ENCODE measurements around the gene CACNA2D1.
"Not testable (repeated sequence)": the region's sequence is repeated elsewhere in the genome, so short reads cannot be mapped to it uniquely, and the experiment has no call there.

CACNA2D1 gene

DNA sequence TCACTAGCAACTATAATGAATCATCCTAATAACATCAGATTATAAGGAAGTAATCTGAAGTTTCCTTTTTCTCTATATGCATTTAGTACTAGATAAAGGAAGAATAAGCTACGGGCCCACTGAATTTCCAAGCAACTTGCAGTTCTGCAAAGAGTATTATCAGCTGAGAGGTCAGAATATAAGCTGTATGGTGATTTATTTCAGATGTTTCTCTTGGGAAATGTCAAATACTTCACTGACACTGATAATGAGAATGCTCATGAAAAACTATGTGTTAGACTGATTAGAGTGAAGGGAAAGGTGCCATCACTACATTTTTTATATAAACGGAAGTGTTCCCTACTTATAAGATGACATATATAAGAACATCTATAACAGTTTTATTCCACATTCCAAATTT is 422.5 kb downstream of the CACNA2D1 start:
- no peak for DNase-seq

DNA sequence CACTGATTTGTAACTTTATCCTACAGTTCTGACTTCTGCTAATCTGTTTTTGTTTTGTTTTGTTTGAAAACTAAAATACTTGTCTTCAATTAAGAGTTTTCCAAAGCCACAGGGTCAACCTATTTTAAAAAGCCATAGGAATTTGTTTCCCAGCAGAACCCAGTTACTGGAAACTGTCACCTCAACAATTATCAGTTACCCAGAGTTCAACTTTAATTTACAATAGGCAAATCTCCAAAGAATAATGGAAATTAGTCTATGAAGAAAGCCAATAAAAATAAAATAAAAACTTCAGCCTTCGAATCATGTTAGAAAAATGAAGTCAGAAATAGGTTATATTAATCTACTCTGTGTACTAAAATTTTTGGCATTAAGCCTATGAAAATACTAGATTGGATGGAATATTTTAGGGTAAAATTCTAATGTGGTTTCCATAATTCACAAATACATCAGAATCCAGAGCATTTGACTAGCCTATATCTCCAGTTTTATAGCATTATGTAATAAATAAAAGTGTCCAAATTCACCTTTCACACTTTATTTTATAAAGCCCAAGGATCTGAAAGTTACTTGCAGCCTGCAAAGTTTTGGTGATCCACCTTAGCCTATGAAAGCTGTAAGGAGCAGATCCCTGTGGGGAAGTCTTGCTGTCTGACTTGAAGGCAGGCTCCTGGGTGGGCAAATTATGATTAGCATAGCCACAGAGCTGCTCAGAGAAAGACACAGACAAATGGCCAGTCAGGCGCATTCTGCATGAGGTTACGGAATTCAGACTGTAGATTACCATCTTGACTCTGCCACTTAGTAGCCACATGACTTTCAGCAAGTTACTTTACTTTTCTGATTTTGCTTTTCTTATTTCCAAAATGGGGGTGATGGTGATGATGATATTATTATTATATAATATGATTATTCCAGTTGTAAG is 423.8 kb downstream of the CACNA2D1 start:
- DNase-seq, result no peak

DNA sequence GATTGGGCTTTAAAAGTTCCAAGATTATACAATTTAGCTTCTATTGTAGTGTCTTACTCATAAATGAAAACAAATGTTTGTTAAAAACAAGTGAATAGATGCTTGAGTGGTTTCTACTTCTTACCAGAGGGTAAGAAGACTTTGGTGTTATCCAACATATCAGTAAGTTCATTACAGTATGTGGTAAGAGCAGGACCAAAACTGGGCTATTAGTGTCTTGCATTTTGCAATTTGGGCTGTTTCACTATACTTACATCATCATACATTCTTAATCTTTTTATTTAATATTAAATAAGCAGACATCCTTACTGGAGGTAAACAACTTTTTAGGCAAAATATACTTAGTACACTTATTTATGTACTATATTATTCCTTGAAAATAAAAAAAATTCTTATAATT is 425.4 kb downstream of the CACNA2D1 start:
- no peak for DNase-seq

DNA sequence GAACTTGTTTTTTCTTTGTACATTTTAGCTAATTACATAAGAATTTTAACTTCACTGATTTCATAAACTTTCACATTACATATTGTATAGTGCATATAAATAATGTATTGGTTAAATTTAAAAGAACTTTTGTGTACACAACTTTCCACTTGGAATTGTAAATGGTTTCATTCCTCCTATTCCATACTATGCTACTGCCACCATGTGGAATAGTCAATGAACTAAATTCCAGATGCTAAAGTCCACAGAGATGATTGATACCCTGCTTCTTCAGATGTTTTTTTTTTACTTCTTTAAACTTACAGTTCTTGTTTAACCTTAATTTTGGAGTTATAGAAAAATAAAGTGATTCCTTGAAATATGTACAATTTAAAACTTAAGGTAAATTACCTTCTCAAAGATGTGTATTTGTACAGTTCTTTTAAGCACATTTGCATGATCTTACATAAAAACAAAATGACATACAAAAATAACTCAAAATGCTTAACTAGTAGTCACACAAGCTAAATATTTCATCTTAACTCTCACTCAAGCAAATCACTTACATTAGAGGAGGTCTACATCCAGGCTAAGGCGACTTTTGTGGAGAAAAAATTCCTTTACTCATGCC is 426.1 kb downstream of the CACNA2D1 start:
- DNase-seq, result no peak

DNA sequence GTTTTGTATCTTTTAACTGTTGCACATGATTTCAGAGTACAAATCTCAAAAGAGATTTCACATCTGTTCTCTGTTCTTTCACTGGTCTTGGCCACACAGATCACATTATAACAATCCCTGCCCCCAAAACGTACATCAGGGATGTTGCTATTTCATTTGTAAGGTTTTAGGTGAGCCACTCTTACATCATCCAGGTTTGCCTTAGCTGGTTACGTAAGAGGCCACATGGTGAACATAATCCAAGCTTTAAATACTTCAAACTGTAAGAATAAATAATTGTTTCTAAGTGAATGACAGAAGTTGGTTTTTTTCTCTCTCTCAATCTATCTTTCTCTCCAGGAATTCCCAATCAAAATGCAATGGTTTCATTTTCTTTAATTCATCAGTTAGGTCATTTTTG is 427.8 kb downstream of the CACNA2D1 start:
- no peak for DNase-seq

DNA sequence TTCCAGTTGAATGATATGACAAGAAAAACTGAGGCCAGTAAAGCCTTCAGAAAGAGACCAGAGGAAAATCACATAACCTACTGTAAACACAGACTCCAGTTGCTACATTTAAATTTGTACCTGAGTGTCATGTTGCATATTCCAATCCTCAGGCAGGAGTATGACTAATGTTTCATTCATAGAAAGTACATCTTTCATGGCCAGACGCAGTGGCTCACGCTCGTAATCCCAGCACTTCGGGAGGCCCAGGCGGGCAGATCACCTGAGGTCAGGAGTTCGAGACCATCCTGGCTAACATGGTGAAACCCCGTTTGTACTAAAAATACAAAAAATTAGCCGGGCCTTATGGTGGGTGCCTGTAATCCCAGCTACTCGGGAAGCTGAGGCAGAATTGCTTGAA is 429.0 kb downstream of the CACNA2D1 start:
- not testable (repeated sequence) for DNase-seq

DNA sequence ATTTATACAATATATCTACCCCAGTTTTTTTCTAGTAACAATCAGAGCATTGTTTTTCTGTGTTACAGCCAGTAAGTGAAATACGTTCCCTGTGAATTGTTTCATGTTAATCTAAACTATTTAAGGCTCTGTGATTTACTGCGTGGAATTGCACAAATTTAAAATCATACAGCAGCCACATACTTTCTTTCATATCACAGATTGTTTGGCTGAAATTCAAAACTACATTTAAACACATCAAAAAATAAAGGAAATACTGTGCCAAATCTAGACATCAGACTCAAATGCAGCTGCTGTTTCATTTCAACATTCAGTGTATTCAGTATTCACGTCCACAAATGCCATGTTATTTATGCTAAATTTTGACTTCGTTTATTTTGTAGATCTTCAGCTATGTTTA is 431.1 kb downstream of the CACNA2D1 start:
- DNase-seq, result no peak

DNA sequence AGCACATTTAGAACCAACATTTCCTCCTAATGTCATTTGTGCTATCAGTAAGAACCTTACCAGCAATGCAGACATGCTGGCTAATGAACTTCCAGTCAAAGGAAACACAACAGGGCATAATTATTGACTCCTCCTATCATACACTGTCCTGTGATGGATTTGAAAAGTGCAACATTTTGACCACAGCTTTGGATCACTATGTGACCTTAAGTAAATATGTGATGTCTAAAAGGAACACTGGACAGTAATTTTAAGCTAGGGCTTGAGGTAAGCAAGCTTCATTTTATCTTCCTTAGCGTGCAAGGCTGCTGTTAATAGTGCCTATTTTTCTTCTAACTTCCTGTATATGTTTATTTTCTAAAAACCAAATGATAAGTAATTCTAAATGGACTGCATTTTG is 433.2 kb downstream of the CACNA2D1 start:
- no peak for DNase-seq

DNA sequence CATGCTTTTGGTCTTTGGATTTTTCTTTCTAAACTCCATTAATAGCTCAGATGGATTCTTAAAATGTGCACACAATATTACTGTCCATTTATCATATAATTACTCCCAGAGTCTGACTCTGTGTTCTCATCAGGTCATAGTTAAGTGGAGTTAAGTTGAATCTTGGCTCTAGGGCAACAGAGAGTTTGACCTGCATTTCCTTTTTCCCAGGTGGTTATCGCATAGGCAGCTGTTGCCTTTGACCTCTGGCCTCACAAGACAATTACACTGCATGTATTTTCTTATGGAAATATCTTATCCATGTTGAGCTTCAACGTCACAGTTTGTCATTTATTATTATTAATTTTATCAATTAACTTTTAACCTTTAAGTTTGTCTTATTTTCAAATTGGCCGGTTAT is 436.3 kb downstream of the CACNA2D1 start:
- DNase-seq, result no peak

DNA sequence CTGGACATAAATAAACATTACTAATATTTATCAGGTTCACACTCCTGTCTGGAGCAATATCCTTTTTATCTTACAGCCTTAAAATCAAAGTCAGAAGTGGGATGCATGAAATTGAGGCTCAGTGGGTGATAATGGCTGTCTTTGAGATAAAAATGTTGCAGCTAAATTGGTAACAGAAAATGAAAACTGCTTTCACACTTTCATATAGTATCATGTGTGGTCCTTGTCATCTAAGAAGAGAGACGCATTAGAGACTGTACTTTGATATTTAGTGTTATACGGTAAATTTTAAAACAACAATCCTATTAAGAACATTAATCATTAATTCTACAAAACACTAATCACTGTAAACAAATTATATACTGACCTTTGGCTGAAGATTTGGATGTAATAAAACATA is 438.5 kb downstream of the CACNA2D1 start:
- DNase-seq, result no peak

DNA sequence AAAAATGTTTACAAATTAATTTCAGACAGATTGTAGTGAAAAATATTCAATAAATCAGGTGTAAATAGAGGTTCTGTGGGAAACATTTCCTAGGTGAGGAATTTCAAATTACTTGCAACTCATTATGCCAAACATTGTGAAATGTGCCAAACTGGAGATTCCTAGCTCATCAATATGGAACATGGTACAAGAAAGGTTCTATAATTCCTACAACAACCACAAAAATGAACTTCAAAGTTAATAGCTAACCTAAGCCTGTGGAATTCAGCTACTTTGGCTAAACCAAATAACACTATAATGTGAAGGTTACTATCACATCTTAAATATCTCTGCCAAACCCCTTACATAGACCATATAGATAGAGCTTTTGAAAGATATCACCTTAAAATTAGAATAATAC is 450.4 kb downstream of the CACNA2D1 start:
- no peak for DNase-seq

DNA sequence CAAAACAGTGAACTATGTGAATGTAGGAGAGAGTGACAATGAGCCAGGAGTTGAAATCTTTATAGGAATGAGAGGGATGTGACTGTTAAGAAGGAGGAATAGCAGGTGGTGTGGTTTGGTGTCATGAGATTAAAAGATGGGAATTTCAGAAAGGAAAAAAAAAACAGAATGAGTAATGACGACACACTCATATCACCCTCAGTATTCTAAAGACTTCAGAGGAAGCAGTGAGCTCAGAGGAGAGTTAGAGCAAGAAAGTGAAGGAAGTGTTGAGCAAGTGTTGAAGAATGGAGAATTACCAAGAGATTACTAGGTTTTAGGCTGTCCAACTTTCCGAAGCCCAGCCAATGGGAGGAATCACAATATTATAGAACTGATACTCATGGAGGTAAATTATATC is 453.2 kb downstream of the CACNA2D1 start:
- DNase-seq, result no peak

DNA sequence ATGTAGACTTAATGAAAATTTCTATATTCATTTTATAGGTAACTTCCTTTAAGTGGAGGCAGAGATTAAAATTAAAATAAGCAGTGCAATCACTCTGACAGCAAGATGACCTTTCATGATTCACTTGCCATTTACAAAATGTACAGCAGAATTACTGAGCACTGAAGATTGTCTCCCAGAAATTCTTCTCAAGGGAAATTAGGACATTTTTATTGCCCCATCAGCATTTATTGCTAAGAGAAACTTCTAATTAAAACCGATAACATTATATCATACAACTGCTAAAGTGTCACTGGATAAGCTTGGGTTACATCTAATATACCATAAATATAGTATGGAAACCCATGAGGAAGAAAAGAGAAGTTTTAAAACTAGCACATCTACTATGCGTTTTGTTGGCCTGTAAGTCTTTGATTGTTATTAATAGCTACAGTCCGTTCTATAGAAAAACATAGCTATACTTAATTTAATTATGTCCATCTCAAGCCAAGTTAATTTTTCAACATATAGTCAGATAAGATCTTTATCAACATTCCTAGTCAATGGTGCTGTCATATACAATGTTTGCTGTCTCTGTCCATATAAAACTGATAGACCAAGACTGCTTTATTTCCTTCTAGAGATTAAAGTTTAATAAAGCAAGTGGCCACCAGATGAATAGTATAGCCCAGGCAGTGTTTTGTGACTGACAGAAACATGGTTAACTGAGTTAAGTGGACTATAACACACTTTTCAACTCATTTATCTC is 456.7 kb downstream of the CACNA2D1 start:
- DNase-seq, result no peak

DNA sequence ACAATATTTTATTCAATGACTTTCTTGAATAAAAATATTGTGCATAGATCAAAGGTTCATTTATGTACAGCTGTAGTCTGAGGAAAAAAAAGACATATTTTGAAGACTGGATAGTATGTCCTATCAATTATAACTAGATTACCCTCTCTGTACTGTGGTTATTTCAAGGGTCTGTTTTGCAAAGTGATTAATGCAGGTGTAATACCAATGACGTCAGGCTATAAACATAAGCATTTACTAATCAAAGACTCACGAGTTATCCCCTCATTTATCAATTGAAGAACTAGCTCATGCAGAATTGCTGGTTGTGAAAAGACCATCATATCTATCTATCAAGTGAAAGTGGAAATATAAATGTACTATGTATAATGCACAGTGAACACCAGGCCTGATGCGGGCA is 460.2 kb downstream of the CACNA2D1 start:
- DNase-seq, result no peak

DNA sequence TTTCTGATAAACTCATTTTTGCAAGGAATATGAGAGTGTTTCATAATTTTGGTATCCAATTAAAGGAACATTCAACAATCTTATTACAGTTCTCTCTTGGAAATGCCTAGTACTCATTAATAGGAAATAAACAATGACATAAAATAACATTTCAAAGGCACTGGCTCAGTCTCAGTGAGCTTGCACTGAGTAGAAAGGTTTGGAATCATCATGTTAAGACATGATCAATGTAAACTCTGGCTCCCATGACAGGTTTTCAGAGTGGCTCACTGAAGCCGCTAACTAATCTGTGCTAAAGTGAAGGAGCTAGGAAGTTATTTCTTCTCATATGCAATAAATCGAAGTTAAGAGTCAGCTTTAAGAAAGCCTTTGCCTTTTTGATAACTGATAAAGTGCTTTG is 470.5 kb downstream of the CACNA2D1 start:
- no peak for DNase-seq

DNA sequence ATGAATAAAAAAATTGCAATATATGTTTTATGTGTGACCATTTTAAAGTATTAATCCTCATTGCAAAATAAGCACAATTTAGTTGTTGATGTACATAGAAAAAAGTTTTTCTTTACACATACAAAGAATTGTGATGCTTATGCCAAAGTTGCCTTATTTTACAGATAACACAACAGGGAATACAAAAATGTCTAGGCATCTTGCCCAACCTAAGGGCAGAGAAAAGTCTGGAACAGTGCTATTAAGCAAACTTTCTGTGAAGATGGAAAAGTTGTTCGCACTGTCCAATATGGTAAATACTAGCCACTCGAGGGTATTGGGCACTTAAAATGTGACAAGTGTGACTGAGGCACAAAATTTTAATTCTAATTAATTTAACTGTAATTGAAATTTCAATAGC is 483.6 kb downstream of the CACNA2D1 start:
- no peak for DNase-seq

DNA sequence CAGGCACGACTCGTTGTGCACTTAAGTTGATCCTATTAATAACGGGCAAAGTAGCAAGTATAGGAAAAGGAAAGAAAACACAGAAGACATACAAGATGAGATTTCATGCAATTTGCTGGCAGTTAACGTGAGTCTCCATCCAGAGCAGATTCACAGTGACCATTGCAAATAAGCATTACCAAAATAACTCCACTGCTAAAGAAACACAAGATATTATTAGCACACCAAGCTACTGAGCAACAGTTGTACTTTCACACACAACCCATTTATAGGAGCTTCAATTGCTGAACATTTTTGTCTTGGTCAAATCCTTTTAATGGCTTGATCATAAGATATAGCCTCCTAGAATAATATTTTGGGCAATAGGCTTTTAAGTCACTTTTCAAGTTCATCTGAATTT is 486.1 kb downstream of the CACNA2D1 start:
- no peak for DNase-seq

DNA sequence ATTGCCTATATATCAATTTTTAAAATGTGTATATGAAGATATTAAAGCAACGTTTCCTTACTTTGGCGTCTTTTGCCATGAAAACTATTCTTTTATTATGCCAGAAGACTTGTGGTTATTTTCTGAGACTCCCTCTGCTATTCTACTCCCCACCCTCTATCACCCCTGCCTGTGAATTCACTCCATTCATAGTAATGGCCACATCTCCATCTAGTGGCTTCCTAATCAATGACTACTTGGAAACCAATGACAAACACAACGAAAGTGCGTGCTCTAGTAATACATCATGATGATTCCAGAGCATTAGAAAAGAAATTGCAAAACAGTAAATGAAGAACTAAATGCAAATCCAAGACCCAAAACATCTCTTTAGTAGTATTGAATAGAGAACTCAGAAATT is 487.1 kb downstream of the CACNA2D1 start:
- no peak for DNase-seq

DNA sequence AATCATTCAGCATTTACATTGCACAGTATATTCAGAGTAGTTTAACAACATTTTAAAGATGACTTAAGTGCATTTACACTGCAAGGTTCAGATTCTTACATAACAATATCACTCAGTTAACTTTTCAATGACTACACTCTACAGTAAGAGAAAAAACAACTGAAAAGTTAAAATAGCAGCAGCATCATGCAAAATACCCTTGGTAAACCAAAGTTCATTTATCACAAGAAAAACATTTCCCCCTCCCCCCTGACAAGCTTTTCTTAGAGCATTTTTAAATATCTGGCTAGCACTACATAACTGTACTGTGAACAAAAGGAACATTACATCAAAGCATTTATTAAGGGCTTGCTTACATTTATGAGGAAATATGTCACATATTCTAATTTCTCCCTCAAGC is 494.3 kb downstream of the CACNA2D1 start:
- no peak for DNase-seq

DNA sequence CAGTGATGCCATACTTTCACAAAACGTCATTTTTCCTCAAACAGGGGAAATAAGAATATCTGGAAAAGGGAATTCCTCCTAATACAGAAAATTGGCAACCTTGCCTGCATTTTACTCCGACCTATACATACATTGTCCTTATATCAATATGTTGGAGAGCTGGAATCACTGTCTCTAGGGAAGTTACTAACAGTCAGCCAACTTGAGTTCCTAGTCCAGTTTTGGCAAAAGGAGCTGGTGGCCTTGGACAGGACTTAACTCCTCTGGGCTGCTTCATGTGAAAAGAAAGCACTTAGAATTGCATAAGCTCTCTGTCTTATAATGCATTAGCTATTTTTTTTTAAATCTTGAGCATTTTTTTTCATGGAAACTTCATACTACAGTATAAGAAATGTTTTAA is 499.5 kb downstream of the CACNA2D1 start:
- no peak for DNase-seq

DNA sequence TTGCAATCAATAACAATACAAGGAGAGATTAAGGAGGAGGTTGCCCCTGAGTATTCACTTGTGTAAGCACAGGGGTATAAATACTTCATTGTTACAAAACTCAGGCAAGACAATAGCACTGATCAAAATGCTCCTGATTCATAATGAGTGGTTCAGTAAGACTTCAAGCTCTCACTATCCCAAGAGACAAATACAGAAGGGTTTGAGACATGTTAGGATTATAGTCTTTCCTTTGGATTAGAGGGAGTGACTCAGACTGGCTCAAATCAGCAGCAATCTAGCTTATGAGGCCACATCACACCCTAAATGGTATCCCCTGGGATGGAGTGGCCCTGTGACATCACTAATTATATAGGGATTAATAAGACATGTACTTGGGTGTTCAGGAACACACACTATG is 506.5 kb downstream of the CACNA2D1 start:
- no peak for DNase-seq

DNA sequence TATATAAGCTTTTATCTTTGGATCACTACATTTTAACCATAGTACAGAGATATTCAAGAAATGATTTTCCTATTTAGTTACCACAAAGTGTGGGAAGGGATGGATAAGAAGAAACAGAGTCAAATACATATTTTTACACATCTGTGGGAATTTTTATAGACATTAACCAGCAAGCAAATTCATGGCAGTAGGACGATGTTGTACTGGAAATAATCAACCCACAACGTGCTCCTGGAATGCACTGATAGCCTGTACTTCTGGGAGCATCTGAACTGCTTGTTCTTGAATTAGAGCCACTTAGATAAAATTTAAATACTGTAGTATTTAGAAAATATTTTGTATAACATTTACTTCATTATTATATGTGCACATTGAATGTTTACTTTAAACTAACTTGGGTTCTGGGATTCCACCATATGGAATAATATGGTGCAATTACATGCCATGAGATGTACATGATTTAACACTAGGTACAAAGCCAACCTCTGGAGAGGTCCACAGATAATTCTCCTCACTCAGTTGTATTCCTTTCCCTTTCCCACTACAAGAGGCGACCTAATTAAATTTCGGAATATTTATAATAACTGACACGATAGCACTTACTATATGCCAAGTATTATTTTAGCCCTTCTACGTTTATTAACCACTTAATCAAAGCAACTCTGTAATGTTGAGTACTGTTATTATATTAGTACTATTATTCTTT is 508.8 kb downstream of the CACNA2D1 start:
- no peak for DNase-seq

DNA sequence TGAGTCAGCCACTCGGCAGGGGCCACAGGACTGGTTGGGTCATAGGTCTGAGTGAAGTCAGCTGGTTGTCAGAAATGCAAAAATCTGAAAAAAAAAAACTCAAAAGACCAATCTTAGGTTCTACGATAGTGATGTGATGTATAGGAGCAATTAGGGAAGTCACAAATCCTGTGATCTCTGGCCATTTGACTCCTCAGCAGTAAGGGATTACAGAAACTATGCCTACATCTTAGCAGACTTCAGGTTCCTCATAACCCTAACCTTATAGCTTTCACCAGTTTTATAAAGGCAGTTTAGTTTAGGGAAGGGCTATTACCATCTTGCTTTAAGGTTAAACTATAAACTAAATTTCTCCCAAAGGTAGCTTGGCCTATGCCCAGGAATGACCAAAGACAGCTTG is 510.6 kb downstream of the CACNA2D1 start:
- DNase-seq, result no peak
